Suprapubic skin (tissue), 4 donors: ENCODE measurements around the gene SBNO2.
"Not testable (repeated sequence)": the region's sequence is repeated elsewhere in the genome, so short reads cannot be mapped to it uniquely, and the experiment has no call there.

Source experiments
- EP300 ChIP-seq: sonication (generic); formaldehyde crosslinking; IDR thresholded peaks from one replicate; pipeline ENCODE4 v1.6.1; 2017; ENCODE audit warnings: antibody characterized with exemption
- POLR2A ChIP-seq, 2 donors: fragments of 450-650 bp; IDR thresholded peaks; one replicate each; pipeline ENCODE4 v1.6.1; 2017; ENCODE audit warnings: antibody characterized with exemption in 2 of 2, mild to moderate bottlenecking in 2 of 2, moderate library complexity in 2 of 2
- POLR2AphosphoS5 ChIP-seq, 3 donors: sonication (generic); formaldehyde crosslinking; IDR thresholded peaks; one replicate each; pipeline ENCODE4 v1.6.1; 2017; ENCODE audit warnings: antibody characterized with exemption in 3 of 3
- TF ChIP-seq, protein P1 (sequence below), 2 donors: fragments of 200-600 bp in 1 of 2; fragments of 450-650 bp in 1 of 2; sonication (generic) in 1 of 2; IDR thresholded peaks; one replicate each; pipeline ENCODE4 v1.5.1; 2016 to 2019; ENCODE audit warnings: antibody characterized with exemption in 2 of 2, mild to moderate bottlenecking in 1 of 2, moderate library complexity in 1 of 2

DNA sequence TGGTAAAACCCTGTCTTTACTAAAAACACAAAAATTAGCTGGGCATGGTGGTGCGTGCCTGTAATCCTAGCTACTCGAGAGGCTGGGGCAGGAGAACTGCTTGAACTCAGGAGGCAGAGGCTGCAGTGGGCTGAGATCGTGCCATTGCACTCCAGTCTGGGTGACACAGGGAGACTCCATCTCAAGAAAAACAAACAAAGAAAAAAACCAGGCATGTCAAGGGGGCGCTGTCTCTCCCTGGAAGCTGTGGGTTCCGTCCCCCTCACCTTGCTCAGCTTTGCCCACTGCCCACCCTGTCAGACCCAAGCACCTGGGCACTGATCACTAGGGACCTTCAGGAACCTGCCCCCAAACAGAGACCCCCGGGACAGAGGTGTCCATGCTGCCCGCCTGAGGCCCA lies 45.0 kb downstream of the SBNO2 start:
- TF ChIP-seq, protein P1, sequence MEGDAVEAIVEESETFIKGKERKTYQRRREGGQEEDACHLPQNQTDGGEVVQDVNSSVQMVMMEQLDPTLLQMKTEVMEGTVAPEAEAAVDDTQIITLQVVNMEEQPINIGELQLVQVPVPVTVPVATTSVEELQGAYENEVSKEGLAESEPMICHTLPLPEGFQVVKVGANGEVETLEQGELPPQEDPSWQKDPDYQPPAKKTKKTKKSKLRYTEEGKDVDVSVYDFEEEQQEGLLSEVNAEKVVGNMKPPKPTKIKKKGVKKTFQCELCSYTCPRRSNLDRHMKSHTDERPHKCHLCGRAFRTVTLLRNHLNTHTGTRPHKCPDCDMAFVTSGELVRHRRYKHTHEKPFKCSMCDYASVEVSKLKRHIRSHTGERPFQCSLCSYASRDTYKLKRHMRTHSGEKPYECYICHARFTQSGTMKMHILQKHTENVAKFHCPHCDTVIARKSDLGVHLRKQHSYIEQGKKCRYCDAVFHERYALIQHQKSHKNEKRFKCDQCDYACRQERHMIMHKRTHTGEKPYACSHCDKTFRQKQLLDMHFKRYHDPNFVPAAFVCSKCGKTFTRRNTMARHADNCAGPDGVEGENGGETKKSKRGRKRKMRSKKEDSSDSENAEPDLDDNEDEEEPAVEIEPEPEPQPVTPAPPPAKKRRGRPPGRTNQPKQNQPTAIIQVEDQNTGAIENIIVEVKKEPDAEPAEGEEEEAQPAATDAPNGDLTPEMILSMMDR (IDR thresholded peaks at IDR 0.05) = not testable (repeated sequence)
- TF ChIP-seq EP300; POLR2A (IDR thresholded peaks at IDR 0.05); POLR2AphosphoS5 (IDR thresholded peaks at IDR 0.05): not testable (repeated sequence)
